Peyer's patch (tissue), 4 donors: ENCODE measurements around the gene CMPK1. TPM values are rescaled to one million over a fixed set of nuclear protein-coding genes. Genes with fewer than 3 reads are reported as not detected.

ENCODE experiments used
- DNase-seq, 3 donors: peaks; one replicate each; pipeline ENCODE4 v3.0.0-alpha.2; 2017 to 2019
- H3K27ac ChIP-seq, 4 donors: fragments of 200-600 bp; sonication (generic); one replicate each; pipeline ENCODE4 v1.5.1; 2016 to 2019
- H3K27me3 ChIP-seq, 2 donors: fragments of 200-600 bp; sonication (generic); one replicate each; pipeline ENCODE4 v1.5.1; 2019
- H3K36me3 ChIP-seq, 3 donors: fragments of 200-600 bp; sonication (generic); one replicate each; pipeline ENCODE4 v1.5.1; 2016 to 2019
- H3K4me1 ChIP-seq, 4 donors: fragments of 200-600 bp; sonication (generic); one replicate each; pipeline ENCODE4 v1.5.1; 2016 to 2019
- H3K4me3 ChIP-seq, 4 donors: fragments of 200-600 bp; sonication (generic); 1 replicate in 3 of 4; 2 replicates in 1 of 4; pipeline ENCODE4 v1.5.1; 2016 to 2019; ENCODE audit warnings: mild to moderate bottlenecking in 1 of 4
- H3K9me3 ChIP-seq, 4 donors: fragments of 200-600 bp; sonication (generic); one replicate each; pipeline ENCODE4 v1.5.1; 2016 to 2019; ENCODE audit warnings: mild to moderate bottlenecking in 1 of 4
- POLR2A ChIP-seq, 2 donors: fragments of 450-650 bp; IDR thresholded peaks; one replicate each; pipeline ENCODE4 v1.5.1; 2017; ENCODE audit warnings: antibody characterized with exemption in 2 of 2, mild to moderate bottlenecking in 2 of 2, moderate library complexity in 2 of 2
- total RNA-seq, 4 donors: library from RNA; depleted of rRNA; stranded (reverse); fragments of >200 nt; gene quantifications; one replicate each; pipeline ENCODE4 v1.1.0, GENCODE V29; 2016
- TF ChIP-seq, protein P1 (sequence below), 6 experiments: fragments of 450-650 bp in 4 of 6; fragments of 200-600 bp in 2 of 6; sonication (generic) in 1 of 6; IDR thresholded peaks; one replicate each; pipeline ENCODE4 v1.5.1; 2017 to 2019; ENCODE audit warnings: antibody characterized with exemption in 6 of 6, mild to moderate bottlenecking in 3 of 6, moderate library complexity in 1 of 6

CMPK1 gene
- total RNA-seq, 4 donors from 2014 or later = 80.0 to 204 (median 111) TPM

GRCh38 chr1:47399846-47400155, 66.2 kb downstream of the CMPK1 start:
- Histone ChIP-seq H3K4me1 (no peaks in the 10 kb centered on the region), H3K27me3 (no peaks in the 10 kb centered on the region), H3K9me3 (no peaks in the 10 kb centered on the region), H3K36me3 (no peaks in the 10 kb centered on the region), H3K4me3 (no peak overlapping the region), H3K27ac (no peak overlapping the region)
- no peak for DNase-seq
- no peak for TF ChIP-seq POLR2A (IDR thresholded peaks at IDR 0.05)
- TF ChIP-seq, protein P1, sequence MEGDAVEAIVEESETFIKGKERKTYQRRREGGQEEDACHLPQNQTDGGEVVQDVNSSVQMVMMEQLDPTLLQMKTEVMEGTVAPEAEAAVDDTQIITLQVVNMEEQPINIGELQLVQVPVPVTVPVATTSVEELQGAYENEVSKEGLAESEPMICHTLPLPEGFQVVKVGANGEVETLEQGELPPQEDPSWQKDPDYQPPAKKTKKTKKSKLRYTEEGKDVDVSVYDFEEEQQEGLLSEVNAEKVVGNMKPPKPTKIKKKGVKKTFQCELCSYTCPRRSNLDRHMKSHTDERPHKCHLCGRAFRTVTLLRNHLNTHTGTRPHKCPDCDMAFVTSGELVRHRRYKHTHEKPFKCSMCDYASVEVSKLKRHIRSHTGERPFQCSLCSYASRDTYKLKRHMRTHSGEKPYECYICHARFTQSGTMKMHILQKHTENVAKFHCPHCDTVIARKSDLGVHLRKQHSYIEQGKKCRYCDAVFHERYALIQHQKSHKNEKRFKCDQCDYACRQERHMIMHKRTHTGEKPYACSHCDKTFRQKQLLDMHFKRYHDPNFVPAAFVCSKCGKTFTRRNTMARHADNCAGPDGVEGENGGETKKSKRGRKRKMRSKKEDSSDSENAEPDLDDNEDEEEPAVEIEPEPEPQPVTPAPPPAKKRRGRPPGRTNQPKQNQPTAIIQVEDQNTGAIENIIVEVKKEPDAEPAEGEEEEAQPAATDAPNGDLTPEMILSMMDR (IDR thresholded peaks at IDR 0.05) = no peak

DNA sequence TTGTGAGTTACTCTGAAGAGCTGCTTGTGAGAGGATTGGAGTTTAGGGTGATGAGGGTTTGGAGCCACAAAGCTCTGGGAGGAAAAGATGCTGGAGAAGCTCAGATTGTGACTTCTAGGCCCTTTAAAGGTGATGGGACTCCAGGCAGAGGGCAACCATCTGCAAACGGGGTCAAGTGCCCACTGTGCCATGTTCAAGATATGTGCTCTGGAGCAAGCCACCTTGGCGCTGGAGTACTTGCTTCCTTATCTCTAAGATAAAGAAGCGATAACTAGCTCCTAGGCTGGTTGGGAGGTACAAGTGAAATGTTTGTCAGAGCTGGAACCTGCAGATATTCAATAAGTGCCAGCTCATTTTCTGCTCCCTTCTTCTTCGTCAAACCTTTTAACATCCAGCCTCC, 68.2 kb downstream of the CMPK1 start:
- Histone ChIP-seq H3K9me3 (no peaks in the 10 kb centered on the region), H3K4me1 (no peaks in the 10 kb centered on the region), H3K27me3 (no peaks in the 10 kb centered on the region), H3K4me3 (no peak overlapping the region), H3K36me3 (no peaks in the 10 kb centered on the region), H3K27ac (no peak overlapping the region)
- no peak for DNase-seq
- TF ChIP-seq, protein P1 (IDR thresholded peaks at IDR 0.05) = no peak
- no peak for TF ChIP-seq POLR2A (IDR thresholded peaks at IDR 0.05)

DNA sequence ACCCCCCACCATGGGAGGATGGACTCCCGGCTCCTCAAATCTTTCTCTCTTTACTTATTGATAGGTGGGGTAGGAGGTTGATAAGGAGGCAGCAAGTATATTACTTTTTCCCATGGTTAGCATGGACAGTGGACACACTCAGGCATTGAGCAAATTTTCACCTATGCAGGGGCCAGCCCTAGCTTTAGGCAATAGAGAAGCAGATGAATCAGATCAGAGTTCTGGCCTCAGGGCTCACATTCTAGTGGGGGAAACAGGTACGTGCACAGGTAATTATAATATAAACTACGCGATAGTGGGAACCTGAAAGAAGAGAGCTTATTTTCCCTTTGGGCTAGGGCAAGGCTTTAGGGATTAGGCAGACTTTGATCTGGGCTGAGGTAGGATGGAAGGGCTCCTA, 69.0 kb downstream of the CMPK1 start:
- no peak for DNase-seq
- no peak overlapping the region for H3K27ac ChIP-seq
- no peak for TF ChIP-seq POLR2A (IDR thresholded peaks at IDR 0.05)
- TF ChIP-seq, protein P1 (IDR thresholded peaks at IDR 0.05) = no peak
- H3K36me3 ChIP-seq = no peaks in the 10 kb centered on the region
- no peaks in the 10 kb centered on the region for H3K4me1 ChIP-seq
- no peak overlapping the region for H3K4me3 ChIP-seq
- no peaks in the 10 kb centered on the region for H3K9me3 ChIP-seq
- H3K27me3 ChIP-seq = no peaks in the 10 kb centered on the region

GRCh38 chr1:47403321-47403910, 69.8 kb downstream of the CMPK1 start:
- no peak for DNase-seq
- TF ChIP-seq POLR2A (IDR thresholded peaks at IDR 0.05) = no peak
- TF ChIP-seq, protein P1 (IDR thresholded peaks at IDR 0.05) = no peak
- Histone ChIP-seq H3K36me3 (no peaks in the 10 kb centered on the region), H3K27ac (no peak overlapping the region), H3K4me3 (no peak overlapping the region), H3K27me3 (no peaks in the 10 kb centered on the region), H3K4me1 (no peaks in the 10 kb centered on the region), H3K9me3 (no peaks in the 10 kb centered on the region)

GRCh38 chr1:47405697-47406096, 72.1 kb downstream of the CMPK1 start:
- no peak for DNase-seq

More at GRCh38 chr1:47405697-47406096, 72.1 kb downstream of the CMPK1 start:
- Histone ChIP-seq H3K4me1 (no peaks in the 10 kb centered on the region), H3K27ac (no peak overlapping the region), H3K4me3 (no peak overlapping the region), H3K27me3 (no peaks in the 10 kb centered on the region), H3K36me3 (no peaks in the 10 kb centered on the region), H3K9me3 (no peaks in the 10 kb centered on the region)
- no peak for TF ChIP-seq POLR2A (IDR thresholded peaks at IDR 0.05)
- TF ChIP-seq, protein P1 (IDR thresholded peaks at IDR 0.05) = no peak
